Upper lobe of left lung (tissue), 6 donors: ENCODE data around the gene KIAA1217. TPM values are rescaled to one million over a fixed set of nuclear protein-coding genes. Genes with fewer than 3 reads are reported as not detected.

ENCODE experiments used
- ATAC-seq, 2 donors: fragments of 200-7000 bp; cut with Tn5 transposase; one replicate each; pipeline ENCODE4 v1.9.1; 2022; ENCODE audit warnings: mild to moderate bottlenecking in 2 of 2, moderate library complexity in 2 of 2; ENCODE audit not compliant: low FRiP score in 2 of 2
- DNase-seq, 2 donors: peaks; one replicate each; pipeline ENCODE4 v3.0.0-alpha.2; 2019 to 2020
- H3K27ac ChIP-seq, 4 donors: fragments of 200-600 bp; sonication (generic); one replicate each; pipeline ENCODE4 v1.5.1; 2016 to 2019
- H3K27me3 ChIP-seq, 4 donors: fragments of 200-600 bp; sonication (generic); one replicate each; pipeline ENCODE4 v1.5.1; 2017 to 2019
- H3K36me3 ChIP-seq, 4 donors: fragments of 200-600 bp; sonication (generic); one replicate each; pipeline ENCODE4 v1.5.1; 2016 to 2019
- H3K4me1 ChIP-seq, 4 donors: fragments of 200-600 bp; sonication (generic); one replicate each; pipeline ENCODE4 v1.5.1; 2018 to 2019
- H3K4me3 ChIP-seq, 4 donors: fragments of 200-600 bp; sonication (generic); one replicate each; pipeline ENCODE4 v1.5.1; 2017 to 2019; ENCODE audit warnings: mild to moderate bottlenecking in 2 of 4, moderate library complexity in 1 of 4
- H3K9me3 ChIP-seq, 4 donors: fragments of 200-600 bp; sonication (generic); one replicate each; pipeline ENCODE4 v1.5.1; 2018 to 2019
- CTCF ChIP-seq, 6 experiments: fragments of 450-650 bp in 4 of 6; fragments of 200-600 bp in 2 of 6; sonication (generic) in 2 of 6; IDR thresholded peaks; one replicate each; pipeline ENCODE4 v1.5.1; 2016 to 2019; ENCODE audit warnings: antibody characterized with exemption in 6 of 6
- EP300 ChIP-seq, 4 donors: sonication (generic); formaldehyde crosslinking; IDR thresholded peaks; one replicate each; pipeline ENCODE4 v1.5.1; 2017; ENCODE audit warnings: antibody characterized with exemption in 4 of 4, control low read depth in 2 of 4
- POLR2A ChIP-seq, 4 donors: fragments of 450-650 bp; IDR thresholded peaks; one replicate each; pipeline ENCODE4 v1.5.1; 2016 to 2017; ENCODE audit warnings: antibody characterized with exemption in 4 of 4, mild to moderate bottlenecking in 2 of 4
- POLR2AphosphoS5 ChIP-seq, 2 donors: sonication (generic); formaldehyde crosslinking; IDR thresholded peaks; one replicate each; pipeline ENCODE4 v1.5.1; 2017; ENCODE audit warnings: antibody characterized with exemption in 2 of 2
- WGBS, 2 donors: methylation state at CpG; one replicate each; pipeline ENCODE4 v1.1.5; 2017 to 2018; 5-methylcytosine and 5-hydroxymethylcytosine counted together
- total RNA-seq, 6 donors: library from RNA; depleted of rRNA in 4 of 6; stranded (reverse); fragments of >200 nt in 4 of 6; gene quantifications; one replicate each; pipeline versions ENCODE4 v1.1.0 to v1.2.1, GENCODE V29; 2016 to 2021
- donor health status: DM: no; HTN: no; CAD: no; lungs with moderate emphysema.
- donor health status: DM: no; HTN: yes; CAD: no; lungs with severe emphysema.

Gene KIAA1217
- total RNA-seq, 6 donors from 2014 or later = 18.4 to 109 (median 41.0) TPM

GRCh38 chr10:24170199-24170598, 38.7 kb upstream of the KIAA1217 start:
- no peak for DNase-seq
- Histone ChIP-seq H3K4me1 (no peaks in the 10 kb centered on the region), H3K9me3 (no peaks in the 10 kb centered on the region), H3K27ac (peak overlapping the region in 1 of 4 donors; percentile 25), H3K4me3 (no peak overlapping the region), H3K27me3 (no peaks in the 10 kb centered on the region), H3K36me3 (no peaks in the 10 kb centered on the region)
- 59 to 73% methylated on average over 5 of the region's 5 CpGs for WGBS, 2 donors
- TF ChIP-seq CTCF (IDR thresholded peaks at IDR 0.05) (no peak), POLR2A (IDR thresholded peaks at IDR 0.05) (no peak), EP300 (IDR thresholded peaks at IDR 0.05) (no peak), POLR2AphosphoS5 (IDR thresholded peaks at IDR 0.05) (no peak)
- ATAC-seq = no peak

GRCh38 chr10:24172909-24173308, 36.0 kb upstream of the KIAA1217 start:
- DNase-seq (no peak), ATAC-seq (no peak)
- no peaks in the 10 kb centered on the region for H3K4me1 ChIP-seq
- TF ChIP-seq POLR2AphosphoS5 (IDR thresholded peaks at IDR 0.05) (no peak), EP300 (IDR thresholded peaks at IDR 0.05) (no peak), CTCF (IDR thresholded peaks at IDR 0.05) (no peak), POLR2A (IDR thresholded peaks at IDR 0.05) (no peak)
- no peaks in the 10 kb centered on the region for H3K27me3 ChIP-seq
- H3K36me3 ChIP-seq = no peaks in the 10 kb centered on the region
- no peak overlapping the region for H3K27ac ChIP-seq
- H3K4me3 ChIP-seq = no peak overlapping the region
- WGBS, 2 donors = 97 to 100% methylated on average over 3 of the region's 3 CpGs
- H3K9me3 ChIP-seq = peaks cover 0 to 5% (median 0%) of the 10 kb centered on the region in 4 donors

- no peak for TF ChIP-seq POLR2A (IDR thresholded peaks at IDR 0.05)
- no peak for TF ChIP-seq CTCF (IDR thresholded peaks at IDR 0.05)
- no peak for TF ChIP-seq EP300 (IDR thresholded peaks at IDR 0.05)
- no peak for TF ChIP-seq POLR2AphosphoS5 (IDR thresholded peaks at IDR 0.05)
- DNase-seq = no peak
- H3K27ac ChIP-seq = no peak overlapping the region
- H3K4me1 ChIP-seq = no peaks in the 10 kb centered on the region
- no peak overlapping the region for H3K4me3 ChIP-seq
- no peak for ATAC-seq
- no peaks in the 10 kb centered on the region for H3K36me3 ChIP-seq
- WGBS, 2 donors = 84 to 94% methylated on average over 2 of the region's 2 CpGs
- no peaks in the 10 kb centered on the region for H3K27me3 ChIP-seq
- peaks cover 0 to 9% (median 3%) of the 10 kb centered on the region in 4 donors for H3K9me3 ChIP-seq
Measured at GRCh38 chr10:24174014-24174413, 34.9 kb upstream of the KIAA1217 start.

- Histone ChIP-seq H3K4me3 (no peak overlapping the region), H3K36me3 (no peaks in the 10 kb centered on the region), H3K27me3 (no peaks in the 10 kb centered on the region), H3K9me3 (peaks cover 0 to 15% (median 5%) of the 10 kb centered on the region in 4 donors), H3K4me1 (no peaks in the 10 kb centered on the region), H3K27ac (no peak overlapping the region)
- WGBS, 2 donors = 97 to 100% methylated on average over 5 to 19 of the region's 19 CpGs
- DNase-seq (peak in 1 of 2 donors; percentile 55), ATAC-seq (no peak)
- TF ChIP-seq CTCF (IDR thresholded peaks at IDR 0.05) (no peak), EP300 (IDR thresholded peaks at IDR 0.05) (no peak), POLR2A (IDR thresholded peaks at IDR 0.05) (no peak), POLR2AphosphoS5 (IDR thresholded peaks at IDR 0.05) (no peak)
Measured at GRCh38 chr10:24176658-24177057, 32.3 kb upstream of the KIAA1217 start.

- no peak for DNase-seq
- no peak for ATAC-seq
- H3K9me3 ChIP-seq = peaks cover 0 to 15% (median 5%) of the 10 kb centered on the region in 4 donors
- H3K36me3 ChIP-seq = no peaks in the 10 kb centered on the region
- H3K27me3 ChIP-seq = no peaks in the 10 kb centered on the region
- no peak overlapping the region for H3K4me3 ChIP-seq
- no peaks in the 10 kb centered on the region for H3K4me1 ChIP-seq
- no peak overlapping the region for H3K27ac ChIP-seq
- TF ChIP-seq CTCF (IDR thresholded peaks at IDR 0.05) = no peak
Measured at GRCh38 chr10:24177636-24178035, 31.3 kb upstream of the KIAA1217 start.
